GM18870 (cell line): Measurements from ENCODE around the gene GALNS.
"Not testable (repeated sequence)": the region's sequence is repeated elsewhere in the genome, so short reads cannot be mapped to it uniquely, and the experiment has no call there.

Source experiments
- ATAC-seq: cut with Tn5 transposase; IDR thresholded peaks from one replicate; pipeline ENCODE4 v1.9.1; 2021; ENCODE audit warnings: moderate library complexity; ENCODE audit not compliant: unreplicated experiment

The GALNS gene

DNA sequence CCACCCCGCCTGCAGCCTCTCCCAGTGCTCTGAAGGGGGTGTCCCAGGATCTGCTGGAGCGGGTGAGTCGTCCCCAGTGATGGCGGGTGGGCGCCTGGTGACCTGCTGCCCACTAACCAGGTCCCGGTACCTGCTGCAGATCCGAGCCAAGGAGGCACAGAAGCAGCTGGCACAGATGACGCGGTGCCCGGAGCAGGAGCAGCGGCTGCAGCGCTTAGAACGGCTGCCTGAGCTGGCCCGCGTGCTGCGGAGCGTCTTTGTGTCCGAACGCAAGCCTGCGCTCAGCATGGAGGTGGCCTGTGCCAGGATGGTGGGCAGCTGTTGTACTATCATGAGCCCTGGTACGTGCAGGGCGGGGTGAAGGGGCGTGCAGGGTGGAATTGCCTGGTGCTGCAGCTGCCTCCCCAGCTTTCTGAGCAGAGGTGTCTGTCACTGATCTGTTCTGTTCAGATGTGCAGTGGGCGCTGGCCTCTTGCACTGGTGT lies 49.6 kb downstream of the GALNS start:
- no peak for ATAC-seq

GRCh38 chr16:88806491-88807111 lies 50.1 kb downstream of the GALNS start:
- ATAC-seq, result no peak

DNA sequence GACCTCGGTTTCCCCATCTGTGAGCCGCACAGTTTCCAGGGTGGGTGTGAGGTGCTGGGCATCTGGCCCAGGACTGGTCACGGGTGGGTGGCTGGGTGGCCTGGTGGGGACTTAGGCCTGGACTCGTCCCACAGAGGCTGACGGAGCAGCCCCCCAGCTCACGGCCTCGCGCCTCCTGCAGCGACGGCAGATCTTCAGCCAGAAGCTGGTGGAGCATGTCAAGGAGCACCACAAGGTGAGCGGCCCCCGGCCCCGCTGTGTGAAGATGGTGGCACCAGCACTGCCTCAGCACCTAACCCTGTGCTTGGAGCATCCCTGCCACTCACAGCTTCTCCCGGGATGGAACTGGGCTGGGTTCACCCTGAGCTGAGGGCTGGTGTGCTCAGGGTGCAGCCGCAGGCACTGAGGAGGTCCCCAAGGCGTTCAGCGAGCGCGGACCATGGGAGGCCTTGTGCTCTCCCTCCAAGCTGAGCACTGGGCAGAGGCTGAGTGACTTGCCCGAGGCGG lies 50.8 kb downstream of the GALNS start:
- ATAC-seq, result no peak

GRCh38 chr16:88805340-88805715 lies 51.4 kb downstream of the GALNS start:
- ATAC-seq, result no peak

DNA sequence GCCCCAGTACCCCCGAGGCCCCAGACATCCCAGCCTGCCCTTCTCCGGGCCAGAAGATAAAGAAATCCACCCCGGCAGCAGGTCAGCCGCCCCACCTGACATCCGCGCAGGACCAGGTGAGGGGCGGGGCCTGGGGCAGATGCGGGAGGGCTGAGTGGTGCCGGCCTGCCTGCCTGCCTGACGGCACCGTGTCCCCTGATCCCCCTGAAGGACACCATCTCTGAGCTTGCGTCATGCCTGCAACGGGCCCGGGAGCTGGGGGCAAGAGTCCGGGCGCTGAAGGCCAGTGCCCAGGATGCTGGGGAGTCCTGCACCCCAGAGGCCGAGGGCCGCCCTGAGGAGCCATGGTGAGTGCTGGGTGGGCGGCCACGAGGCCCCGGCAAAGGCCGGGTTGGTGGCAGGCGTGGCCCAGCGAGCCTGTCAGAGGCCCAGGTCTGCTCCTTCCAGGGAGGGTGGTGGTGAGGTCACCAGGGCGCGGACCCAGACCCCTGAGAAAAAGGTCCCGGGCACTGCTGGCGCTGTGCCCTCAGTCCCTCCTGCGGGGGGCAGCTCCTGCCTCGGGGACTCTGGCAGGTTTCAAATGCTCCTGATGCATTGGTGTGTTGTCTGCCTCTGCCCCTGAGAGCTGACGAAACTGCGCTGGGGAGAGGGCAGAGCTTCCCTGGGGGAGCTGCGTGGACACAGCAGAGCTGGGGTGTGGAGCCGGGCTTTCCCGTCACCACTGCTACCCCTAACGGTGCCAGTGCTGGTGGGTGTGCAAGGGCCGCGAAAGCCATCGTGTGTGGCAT lies 52.0 kb downstream of the GALNS start:
- ATAC-seq, result no peak

- ATAC-seq, result no peak
These were observed 52.6 kb downstream of the GALNS start for GRCh38 chr16:88804173-88804551.

- ATAC-seq, result no peak
These were observed 53.3 kb downstream of the GALNS start, which contains the start of gene CDT1 for GRCh38 chr16:88803264-88803987. Gene CDT1, plus strand, starts transcription at chr16:88803789. Its CDS starts 43 bp downstream, at chr16:88803832.

- ATAC-seq, result no peak
These were observed 56.5 kb downstream of the GALNS start for GRCh38 chr16:88800277-88800592.

GRCh38 chr16:88799569-88800276 lies 57.0 kb downstream of the GALNS start:
- no peak for ATAC-seq

DNA sequence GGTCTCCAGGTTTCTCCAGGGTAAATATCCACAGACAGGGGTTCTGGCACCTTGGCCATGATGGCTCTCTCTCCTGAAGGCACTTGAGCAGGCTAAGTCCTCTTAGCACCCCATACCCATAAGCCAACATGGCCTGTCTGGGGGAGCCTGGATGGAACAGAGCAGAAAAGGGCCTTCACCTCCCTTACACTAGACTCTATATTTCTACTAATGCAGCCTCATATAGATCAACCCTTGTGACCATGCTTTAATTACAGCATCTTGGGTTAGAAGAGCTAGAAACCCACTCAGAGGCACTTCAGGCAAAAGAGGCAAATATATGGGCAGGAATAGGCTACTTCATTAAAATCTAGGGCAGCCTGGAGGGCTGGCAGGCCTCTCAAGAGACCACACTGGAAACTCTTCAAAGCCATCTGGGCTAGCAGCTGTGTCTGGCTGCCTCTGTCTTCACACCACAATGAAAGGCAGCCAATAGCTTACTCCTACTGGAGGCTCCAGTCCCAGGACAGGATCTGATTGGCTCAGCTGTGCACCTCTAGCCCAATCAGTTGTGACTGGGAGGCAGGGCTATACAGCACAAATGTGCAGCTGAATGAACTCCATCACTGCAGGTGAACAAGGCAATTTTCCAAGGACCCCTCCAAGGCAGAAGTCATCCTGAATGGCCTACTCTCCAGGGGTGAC lies 57.8 kb downstream of the GALNS start:
- no peak for ATAC-seq

DNA sequence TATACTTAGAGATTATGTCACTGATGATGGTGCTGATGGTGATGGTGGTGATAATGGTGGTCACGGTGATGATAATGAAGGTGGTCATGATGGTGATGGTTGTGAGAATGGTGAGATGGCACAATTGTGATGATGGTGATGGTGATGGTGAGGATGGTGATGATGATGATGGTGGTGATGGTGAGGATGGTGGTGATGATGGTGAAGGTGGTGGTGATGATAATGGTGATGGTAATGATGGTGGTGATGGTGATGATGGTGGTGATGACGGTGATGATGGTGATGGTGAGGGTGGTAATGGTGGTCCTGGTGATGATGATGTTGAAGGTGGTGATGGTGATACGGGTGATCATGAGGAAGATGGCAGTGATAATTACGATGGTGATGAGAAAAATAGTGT lies 58.7 kb downstream of the GALNS start:
- no peak for ATAC-seq

- ATAC-seq, result no peak
These were observed 60.5 kb downstream of the GALNS start for GRCh38 chr16:88796278-88796677.

DNA sequence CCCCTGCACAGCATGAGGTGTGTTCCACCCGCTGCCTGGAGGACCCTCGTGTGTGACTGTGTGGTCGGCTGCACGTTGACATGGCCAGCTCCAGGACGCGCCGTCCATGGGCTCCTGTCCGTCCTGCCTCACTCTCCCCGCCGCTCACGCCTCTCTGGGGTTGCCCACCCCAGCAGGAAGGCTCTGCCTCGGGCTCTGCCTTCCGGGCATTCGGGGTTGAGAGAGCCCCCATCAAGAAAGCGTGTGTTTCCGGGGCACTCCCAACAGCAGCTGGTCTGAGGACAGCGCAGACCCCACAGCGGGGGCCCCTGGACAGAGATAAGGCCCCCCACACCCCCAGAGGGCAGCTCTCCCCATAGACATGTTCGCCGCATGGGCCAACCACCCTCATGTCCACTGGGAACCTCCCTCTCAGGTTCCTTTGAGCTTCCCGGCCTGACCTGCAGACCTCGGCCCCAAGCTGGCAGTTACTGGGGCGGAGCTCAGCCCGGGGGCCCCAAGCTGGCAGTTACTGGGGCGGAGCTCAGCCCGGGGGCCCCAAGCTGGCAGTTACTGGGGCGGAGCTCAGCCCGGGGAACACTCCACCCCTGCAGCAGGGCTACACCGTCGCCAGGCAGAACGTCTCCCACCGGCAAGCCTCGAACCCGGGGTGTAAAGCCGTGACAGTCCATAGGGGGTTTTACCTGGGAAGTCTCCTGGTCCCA lies 63.3 kb downstream of the GALNS start:
- no peak for ATAC-seq

GRCh38 chr16:88792668-88793250 lies 64.0 kb downstream of the GALNS start:
- ATAC-seq, result no peak

DNA sequence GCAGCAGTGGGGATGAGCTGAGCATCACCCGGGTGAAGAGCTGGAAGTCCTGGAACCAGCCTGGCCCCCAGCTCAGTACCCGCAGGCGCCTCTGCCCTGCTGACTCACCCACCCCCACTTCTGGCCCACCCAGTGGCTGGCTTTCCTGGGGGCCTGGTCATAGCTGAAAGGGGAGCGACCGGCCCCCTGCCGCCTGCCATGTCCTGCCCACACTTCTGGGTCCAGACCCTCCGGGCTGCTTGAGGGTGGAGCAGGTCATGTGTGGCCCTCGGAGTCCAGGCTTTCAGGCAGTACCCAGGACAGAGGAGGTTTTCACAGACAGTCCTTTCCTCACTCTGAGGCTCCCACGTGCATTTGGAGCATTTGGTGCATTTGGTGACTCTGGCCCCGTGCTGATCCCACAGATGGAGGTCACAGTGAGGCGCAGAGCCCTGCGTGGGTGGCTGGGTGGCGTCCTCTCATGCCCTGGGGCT lies 64.6 kb downstream of the GALNS start:
- ATAC-seq, result no peak

GRCh38 chr16:88790312-88791211 lies 66.2 kb downstream of the GALNS start:
- ATAC-seq, result no peak

DNA sequence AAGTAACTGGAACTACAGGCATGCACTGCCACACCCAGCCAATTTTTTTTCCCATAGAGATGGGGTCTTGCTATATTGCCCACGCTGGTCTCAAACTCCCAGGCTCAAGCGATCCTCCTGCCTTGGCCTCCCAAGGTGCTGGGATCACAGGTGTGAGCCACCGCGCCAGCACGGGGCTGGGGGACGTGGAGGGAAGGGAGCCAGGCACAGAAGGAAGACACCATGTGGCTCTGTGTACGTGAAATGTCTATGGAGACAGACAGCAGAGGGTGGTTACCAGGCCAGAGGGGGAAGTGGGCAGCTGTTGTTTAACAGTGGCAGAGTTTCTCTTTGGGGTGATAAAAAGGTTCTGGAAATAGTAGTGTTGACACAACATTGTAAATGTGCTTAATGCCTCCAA lies 67.2 kb downstream of the GALNS start:
- ATAC-seq, result no peak

DNA sequence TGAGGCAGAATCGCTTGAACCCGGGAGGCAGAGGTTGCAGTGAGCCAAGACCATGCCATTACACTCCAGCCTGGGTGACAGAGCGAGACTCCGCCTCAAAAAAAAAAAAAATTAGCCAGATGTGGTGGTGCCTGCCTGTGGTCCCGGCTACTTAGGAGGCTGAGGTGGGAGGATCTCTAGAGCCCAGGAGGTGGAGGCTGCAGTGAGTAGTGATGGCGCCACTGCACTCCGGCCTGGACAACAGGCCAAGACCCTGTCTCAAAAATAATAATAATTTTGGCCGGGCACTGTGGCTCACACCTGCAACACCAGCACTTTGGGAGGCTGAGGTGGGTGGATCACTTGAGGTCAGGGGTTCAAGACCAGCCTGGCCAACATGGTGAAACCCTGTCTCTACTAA lies 68.0 kb downstream of the GALNS start:
- not testable (repeated sequence) for ATAC-seq
